SK-N-SH treated with all-trans-retinoic acid at 6 μM for 48 hours (cell line): ENCODE data around the gene PTPRF.

Source experiments
- CREB5 ChIP-seq: fragments of 250-450 bp; sonication (Bioruptor Pico); IDR thresholded peaks from 2 replicates; pipeline ENCODE4 v1.5.1; 2020; ENCODE audit warnings: low read depth, mild to moderate bottlenecking, moderate library complexity
- CSDC2 ChIP-seq: fragments of 250-450 bp; sonication (Bioruptor Pico); IDR thresholded peaks from 2 replicates; pipeline ENCODE4 v1.5.0; 2020; ENCODE audit warnings: mild to moderate bottlenecking, moderate library complexity
- ESRRG ChIP-seq: fragments of 250-450 bp; sonication (Bioruptor Pico); IDR thresholded peaks from 2 replicates; pipeline ENCODE4 v1.6.1; 2021; ENCODE audit warnings: mild to moderate bottlenecking
- ZFP3 ChIP-seq: fragments of 250-450 bp; sonication (Bioruptor Pico); IDR thresholded peaks from 2 replicates; pipeline ENCODE4 v1.5.0; 2020; ENCODE audit warnings: mild to moderate bottlenecking, moderate library complexity
- ZNF565 ChIP-seq: fragments of 450-650 bp; formaldehyde crosslinking; conservative IDR thresholded peaks from 2 replicates; pipeline ENCODE4 v1.5.0; 2020; ENCODE audit warnings: low read depth, mild to moderate bottlenecking, moderate library complexity
- ZNF8 ChIP-seq: fragments of 450-650 bp; formaldehyde crosslinking; IDR thresholded peaks from 2 replicates; pipeline ENCODE4 v1.5.0; 2020; ENCODE audit warnings: mild to moderate bottlenecking, moderate library complexity

GRCh38 chr1:43511394-43511793 lies 19.3 kb upstream of the PTPRF start:
- TF ChIP-seq CREB5 (CRISPR knock-in tag) (no peak), ZNF8 (CRISPR knock-in tag) (no peak), CSDC2 (CRISPR knock-in tag) (no peak), ESRRG (no peak), ZFP3 (CRISPR knock-in tag) (no peak), ZNF565 (CRISPR knock-in tag) (no peak)
